B cell (primary cell): ENCODE results near the gene ELOB.

Experiments
- CTCF ChIP-seq: fragments of 200-600 bp; IDR thresholded peaks from one replicate; pipeline ENCODE4 v1.8.0; 2022; ENCODE audit warnings: antibody characterized with exemption, mild to moderate bottlenecking
- EZH2 ChIP-seq: IDR thresholded peaks from 2 replicates; pipeline ENCODE4 v1.6.1; 2012; ENCODE audit warnings: borderline replicate concordance, low read depth, mild to moderate bottlenecking, moderate library complexity, low read length; ENCODE audit not compliant: insufficient read depth, poor library complexity, severe bottlenecking

DNA sequence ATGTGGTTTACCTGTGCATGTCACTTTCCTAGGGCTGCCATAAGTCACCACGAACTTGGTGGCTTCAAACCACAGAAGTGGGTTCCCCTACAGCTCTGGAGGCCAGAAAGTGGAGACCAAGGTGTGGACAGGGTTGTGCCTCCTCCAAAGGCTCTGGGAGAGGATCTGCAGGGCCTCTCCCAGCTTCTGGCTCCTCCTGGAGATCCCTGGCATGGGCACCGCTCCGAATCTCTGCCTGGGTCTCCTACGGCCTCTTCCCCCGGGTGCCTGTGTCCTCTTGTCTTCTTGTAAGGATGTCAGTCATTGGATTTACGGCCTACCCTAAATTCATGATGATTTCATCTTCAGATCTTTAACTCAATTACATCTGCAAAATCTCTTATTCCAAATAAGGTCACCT lies 27.1 kb downstream of the ELOB start:
- no peak for TF ChIP-seq CTCF
- TF ChIP-seq EZH2 = no peak
